GM12801 (cell line): Measurements from ENCODE around the gene EP400.

Experiments
- TF ChIP-seq, protein P1 (sequence below): IDR thresholded peaks from one replicate; pipeline ENCODE4 v1.5.1; 2011; ENCODE audit warnings: control low read depth; ENCODE audit not compliant: insufficient read length; ENCODE audit errors: extremely low read depth

EP400 gene

GRCh38 chr12:131959641-131960589 lies 10.2 kb downstream of the EP400 start:
- TF ChIP-seq, protein P1, sequence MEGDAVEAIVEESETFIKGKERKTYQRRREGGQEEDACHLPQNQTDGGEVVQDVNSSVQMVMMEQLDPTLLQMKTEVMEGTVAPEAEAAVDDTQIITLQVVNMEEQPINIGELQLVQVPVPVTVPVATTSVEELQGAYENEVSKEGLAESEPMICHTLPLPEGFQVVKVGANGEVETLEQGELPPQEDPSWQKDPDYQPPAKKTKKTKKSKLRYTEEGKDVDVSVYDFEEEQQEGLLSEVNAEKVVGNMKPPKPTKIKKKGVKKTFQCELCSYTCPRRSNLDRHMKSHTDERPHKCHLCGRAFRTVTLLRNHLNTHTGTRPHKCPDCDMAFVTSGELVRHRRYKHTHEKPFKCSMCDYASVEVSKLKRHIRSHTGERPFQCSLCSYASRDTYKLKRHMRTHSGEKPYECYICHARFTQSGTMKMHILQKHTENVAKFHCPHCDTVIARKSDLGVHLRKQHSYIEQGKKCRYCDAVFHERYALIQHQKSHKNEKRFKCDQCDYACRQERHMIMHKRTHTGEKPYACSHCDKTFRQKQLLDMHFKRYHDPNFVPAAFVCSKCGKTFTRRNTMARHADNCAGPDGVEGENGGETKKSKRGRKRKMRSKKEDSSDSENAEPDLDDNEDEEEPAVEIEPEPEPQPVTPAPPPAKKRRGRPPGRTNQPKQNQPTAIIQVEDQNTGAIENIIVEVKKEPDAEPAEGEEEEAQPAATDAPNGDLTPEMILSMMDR, result no peak

- TF ChIP-seq, protein P1, result no peak
Measured at GRCh38 chr12:131962069-131962468, 12.3 kb downstream of the EP400 start.

DNA sequence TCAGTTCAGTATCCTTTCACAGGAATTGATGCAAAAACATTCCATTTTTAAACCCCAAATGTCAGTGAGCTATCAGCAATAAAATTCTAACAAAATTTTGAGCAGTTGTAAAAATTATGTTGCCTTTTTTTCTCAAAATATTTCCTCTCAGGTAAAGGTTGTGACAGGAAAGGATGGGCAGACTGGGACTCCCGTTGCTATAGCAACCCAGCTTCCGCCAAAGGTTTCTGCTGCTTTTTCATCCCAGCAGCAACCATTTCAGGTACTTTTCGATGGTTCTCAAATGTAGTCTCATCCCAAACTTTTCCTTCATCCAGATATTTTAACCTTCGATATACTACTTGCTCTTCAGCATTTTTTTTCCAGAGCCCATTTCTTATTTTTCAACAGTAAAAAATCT lies 13.6 kb downstream of the EP400 start:
- TF ChIP-seq, protein P1, result no peak

- TF ChIP-seq, protein P1, result no peak
Measured at GRCh38 chr12:131965073-131965472, 15.3 kb downstream of the EP400 start.

DNA sequence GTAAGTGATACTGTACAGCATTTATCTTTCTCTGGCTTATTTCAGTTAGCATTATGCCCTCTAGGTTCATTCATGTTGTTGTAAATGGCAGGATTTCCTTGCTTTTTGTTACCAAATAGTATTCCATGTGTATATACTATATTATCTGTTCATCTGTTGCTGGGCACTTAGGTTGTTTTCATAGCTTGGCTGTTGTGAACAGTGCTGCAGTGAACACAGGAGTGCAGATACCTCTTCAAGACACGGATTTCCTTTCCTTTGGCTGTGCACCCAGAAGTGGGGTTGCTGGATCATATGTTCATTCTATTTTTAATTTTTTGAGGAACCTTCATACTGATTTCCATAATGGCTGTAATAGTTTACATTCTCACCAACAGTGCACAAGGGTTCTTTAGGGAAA lies 21.5 kb downstream of the EP400 start:
- TF ChIP-seq, protein P1, result no peak

GRCh38 chr12:131975228-131975627 lies 25.5 kb downstream of the EP400 start:
- TF ChIP-seq, protein P1, result no peak

DNA sequence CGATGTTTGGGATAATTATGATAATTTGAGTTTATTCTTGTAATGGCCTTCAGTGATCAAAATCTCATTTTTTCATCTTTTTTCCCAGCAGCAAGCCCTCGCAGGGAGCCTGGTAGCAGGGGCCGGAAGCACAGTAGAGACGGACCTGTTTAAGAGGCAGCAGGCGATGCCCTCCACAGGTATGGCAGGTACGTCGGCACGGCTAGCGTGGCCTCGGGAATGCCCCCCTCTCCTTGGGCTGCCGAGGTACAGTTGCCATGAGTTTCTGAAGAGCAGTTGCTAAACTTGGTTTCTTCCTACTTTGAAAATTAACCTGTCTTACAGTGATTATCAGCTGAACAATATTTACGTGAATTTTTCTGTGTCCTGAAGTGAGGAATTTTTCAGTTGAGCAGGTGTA lies 29.9 kb downstream of the EP400 start:
- TF ChIP-seq, protein P1, result no peak
